C4-2B (cell line): ENCODE data around the gene PIP5KL1.

Source experiments
- CTCF ChIP-seq: fragments of 450-650 bp; conservative IDR thresholded peaks from 2 replicates; pipeline ENCODE4 v1.5.1; 2017; ENCODE audit warnings: mild to moderate bottlenecking
- ZFX ChIP-seq: fragments of 450-650 bp; IDR thresholded peaks from 2 replicates; pipeline ENCODE4 v1.6.1; 2017

- TF ChIP-seq CTCF: no peak
- no peak for TF ChIP-seq ZFX
Observed at GRCh38 chr9:127912882-127913281, 17.7 kb downstream of the PIP5KL1 start.
